ENCODE data around the gene CCZ1B.
"Not testable (repeated sequence)": the region's sequence is repeated elsewhere in the genome, so short reads cannot be mapped to it uniquely, and the experiment has no call there.

The CCZ1B gene

GRCh38 chr7:6826151-6826550, at the start of gene CCZ1B:
Gene CCZ1B, minus strand, starts transcription at chr7:6826275. Its CDS starts 78 bp downstream, at chr7:6826197.
- DNase-seq, result peak; percentile 83

DNA sequence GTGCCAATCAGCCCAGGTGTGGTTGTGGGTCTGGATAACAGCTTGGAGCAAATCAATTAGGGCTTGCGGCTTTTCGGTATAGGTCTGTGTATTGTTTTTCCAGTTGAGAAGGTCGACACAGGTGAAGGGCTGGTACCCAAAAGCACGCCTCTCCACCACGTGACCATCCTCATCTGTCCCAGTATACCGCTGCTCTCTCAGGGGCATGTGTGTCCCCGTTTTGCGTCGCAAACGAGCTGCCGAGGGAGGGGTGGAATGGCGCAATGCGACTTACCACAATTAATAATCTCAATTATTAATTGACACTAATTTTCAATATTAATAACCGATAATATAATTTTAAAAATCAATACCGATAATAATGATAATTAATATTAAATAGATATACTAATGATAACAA, 48.9 kb upstream of the CCZ1B start:
- DNase-seq, result not testable (repeated sequence)

GRCh38 chr7:6872246-6872945, 46.3 kb upstream of the CCZ1B start:
- not testable (repeated sequence) for DNase-seq

GRCh38 chr7:6871421-6872144, 45.5 kb upstream of the CCZ1B start:
- peak; percentile 15 for DNase-seq

- DNase-seq, result not testable (repeated sequence)
Observed at GRCh38 chr7:6864751-6865150, 38.7 kb upstream of the CCZ1B start.

- not testable (repeated sequence) for DNase-seq
Observed at GRCh38 chr7:6864188-6864587, 38.1 kb upstream of the CCZ1B start.

DNA sequence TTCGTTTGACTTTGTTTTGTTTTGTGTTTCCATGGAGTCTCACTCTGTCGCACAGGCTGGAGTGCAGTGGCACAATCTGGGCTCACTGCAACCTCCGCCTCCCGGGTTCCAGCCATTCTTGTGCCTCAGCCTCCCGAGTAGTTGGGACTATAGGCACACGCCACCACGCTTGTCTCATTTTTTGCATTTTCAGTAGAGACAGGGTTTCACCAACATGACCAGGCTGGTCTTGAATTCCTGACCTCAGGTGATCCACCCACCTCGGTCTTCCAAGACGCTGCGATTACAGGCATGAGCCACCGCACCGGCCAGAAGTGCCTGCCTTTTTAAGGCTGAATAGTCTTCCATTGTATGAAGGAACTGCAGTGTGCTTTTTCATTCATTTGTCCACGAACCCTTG, 36.8 kb upstream of the CCZ1B start:
- not testable (repeated sequence) for DNase-seq

DNA sequence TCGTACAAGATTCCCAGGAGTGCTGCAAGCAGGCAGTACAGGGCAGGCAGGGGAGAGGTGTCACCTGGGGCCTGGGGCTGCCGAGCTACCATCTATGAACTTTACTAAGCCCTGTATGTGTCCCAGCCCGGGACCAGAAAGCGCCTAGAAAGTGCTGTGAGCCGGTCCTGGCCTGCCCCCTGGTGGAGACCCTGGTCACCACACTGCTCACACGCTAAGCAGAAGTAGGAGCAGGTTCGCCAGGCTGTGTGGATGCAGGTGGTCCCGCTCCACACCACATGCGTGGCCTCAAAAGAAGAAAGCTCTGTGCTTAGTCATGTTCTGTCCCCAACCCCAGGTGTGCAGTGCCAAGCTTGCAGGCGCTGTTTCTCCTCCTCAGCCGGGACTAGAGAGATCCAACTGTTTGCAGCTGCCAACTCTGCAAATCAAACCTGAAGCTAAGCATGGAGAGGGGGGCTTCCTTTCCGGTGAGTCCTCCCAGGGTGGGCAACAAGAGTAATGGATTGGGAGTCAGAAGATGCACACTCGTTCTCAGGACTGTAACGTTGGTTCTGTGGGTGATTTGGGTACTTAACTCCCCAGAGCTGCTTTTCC, 31.7 kb upstream of the CCZ1B start:
- peak; percentile 79 for DNase-seq

DNA sequence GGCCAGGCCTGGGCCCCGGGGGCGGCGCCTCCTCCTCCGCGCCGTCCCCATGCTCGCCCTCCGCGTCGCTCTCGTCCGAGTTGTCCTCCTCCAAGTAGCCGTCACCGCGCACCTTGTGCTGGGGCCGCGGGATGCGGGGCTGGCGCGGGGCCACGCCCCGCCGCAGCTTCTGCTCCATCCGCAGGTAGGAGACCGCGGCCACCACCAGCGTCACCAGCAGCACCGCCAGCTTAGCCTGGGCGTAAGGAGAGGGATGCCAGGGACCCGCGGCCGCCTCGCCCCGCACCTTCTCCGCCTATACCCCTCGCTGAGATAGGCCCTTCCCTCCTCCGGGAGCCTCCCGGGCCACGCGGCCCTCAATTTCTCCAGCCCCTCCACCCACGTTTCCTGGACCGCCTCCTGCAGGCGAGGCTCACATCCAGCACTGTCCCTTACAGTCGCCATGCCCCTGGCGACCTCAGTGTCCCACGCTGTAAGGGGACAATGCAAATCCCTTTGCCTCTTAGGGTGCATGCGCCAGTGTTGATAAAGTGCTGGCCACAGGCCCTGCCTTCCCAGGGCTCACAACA, 29.6 kb upstream of the CCZ1B start:
- DNase-seq, result not testable (repeated sequence)

DNA sequence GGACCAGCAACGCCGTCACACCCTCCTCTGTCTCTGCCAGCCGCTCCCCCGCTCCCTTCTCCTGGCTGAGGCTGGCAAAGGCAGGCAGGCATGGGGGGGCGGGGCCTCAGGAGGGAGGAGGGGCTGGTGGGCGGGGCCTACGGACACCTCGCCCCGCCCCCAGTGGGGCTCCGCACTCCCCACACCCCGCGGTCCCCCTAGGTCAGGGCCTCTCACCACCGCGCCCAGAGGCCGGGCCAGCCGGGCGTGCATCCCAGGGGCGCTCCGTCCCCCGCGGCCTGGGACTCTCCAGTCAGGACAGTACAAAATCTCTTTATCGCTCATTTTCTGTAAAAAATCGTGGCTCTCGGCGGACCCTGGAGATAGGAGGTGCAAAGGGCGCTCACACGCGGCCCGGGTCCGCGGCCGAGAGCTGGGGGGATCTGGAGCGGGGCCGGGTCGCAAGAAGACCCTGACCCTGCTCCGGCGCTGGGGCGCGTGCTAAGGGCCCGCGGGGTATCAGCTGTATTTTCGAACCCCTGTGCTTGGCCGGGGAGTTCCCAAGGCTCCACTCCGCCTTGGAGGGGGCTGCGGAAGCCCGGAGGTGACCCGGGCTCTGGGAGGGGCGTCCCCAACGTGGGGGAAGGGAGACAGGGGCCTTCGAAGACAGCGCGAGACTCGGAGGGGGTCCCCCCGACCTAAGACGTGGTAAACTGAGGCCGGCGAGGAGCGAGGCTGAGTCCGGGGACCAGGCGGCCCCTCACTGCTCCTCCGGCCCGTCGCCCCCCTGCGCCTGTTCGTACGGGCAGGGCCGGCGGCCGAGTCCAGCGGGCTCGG, 28.9 kb upstream of the CCZ1B start:
- not testable (repeated sequence) for DNase-seq

DNA sequence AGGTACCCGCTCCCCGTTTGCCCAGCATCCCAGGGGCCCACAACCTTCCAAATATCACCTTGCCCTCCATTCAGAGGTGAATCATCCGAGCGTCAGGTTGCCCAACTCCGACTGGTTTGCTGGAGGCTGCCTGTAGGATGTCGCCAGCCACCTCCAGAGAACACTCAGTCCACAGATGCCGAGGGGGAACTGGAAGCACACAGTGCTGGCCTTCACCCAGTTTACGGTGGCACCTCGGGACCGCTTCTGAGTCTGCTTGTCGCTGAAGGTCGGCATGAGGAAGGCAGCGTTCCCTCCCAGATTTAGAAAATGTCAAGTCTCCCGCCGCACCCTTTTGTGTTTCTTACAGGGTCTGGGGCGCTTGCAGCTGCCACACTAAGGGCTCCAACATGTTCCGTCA, 27.6 kb upstream of the CCZ1B start:
- not testable (repeated sequence) for DNase-seq

DNA sequence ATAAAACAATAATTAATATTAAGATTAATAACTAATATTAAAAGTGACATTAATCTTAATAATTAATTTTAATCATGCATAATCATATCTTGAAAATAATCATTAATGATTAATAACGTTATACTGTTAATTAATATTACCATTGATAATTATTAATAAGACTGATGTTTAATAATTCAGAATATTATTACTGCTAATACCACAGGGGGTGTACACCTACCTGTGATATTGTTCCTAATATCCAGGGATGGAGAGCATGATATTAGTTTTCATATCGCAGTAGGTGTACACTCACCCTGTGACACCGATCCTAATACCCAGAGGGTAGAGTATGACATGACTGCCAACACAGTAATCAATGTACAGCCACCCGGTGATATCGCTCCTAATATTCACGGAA, 23.1 kb upstream of the CCZ1B start:
- not testable (repeated sequence) for DNase-seq

DNA sequence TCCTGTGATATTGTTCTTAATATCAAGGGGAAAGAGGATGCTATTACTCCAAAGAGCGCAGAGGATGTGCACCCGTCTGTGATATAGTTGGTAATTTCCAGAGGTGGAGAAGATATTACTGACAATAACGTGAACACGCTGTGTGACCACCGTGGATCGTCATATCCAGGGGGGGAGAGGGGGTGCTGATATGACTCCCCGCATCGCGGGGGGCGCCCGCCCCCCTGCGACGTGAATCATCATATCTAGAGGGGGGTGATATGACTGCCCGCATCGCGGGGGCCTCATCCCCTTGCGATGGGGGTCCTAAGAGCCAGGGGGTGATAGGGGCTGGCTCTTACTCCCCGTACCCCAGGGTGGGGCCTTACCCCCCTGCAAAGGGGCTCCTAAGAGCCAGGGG, 21.7 kb upstream of the CCZ1B start:
- not testable (repeated sequence) for DNase-seq

DNA sequence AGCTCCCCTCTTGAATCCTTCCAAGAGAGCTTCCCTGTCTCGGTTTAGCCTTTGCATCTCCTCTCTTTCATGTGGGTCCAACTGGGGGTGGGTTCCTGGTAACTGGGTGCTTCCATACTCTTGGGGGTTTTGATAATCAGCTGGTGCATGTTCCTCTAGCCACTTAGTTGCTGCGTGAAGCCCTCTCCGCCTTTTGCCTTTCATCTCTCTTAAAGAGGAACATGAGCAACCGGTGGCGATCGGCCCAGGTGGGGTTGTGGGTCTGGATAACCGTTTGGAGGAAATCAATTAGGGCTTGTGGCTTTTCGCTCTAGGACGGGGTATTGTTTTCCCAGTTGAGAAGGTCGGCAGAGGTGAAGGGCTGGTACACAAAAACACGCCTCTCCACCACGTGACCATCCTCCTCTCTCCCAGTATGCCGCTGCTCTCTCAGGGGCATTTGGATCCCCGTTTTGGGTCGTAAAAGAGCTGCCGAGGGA, 19.9 kb upstream of the CCZ1B start:
- not testable (repeated sequence) for DNase-seq

GRCh38 chr7:6843654-6844053, 17.6 kb upstream of the CCZ1B start:
- not testable (repeated sequence) for DNase-seq

DNA sequence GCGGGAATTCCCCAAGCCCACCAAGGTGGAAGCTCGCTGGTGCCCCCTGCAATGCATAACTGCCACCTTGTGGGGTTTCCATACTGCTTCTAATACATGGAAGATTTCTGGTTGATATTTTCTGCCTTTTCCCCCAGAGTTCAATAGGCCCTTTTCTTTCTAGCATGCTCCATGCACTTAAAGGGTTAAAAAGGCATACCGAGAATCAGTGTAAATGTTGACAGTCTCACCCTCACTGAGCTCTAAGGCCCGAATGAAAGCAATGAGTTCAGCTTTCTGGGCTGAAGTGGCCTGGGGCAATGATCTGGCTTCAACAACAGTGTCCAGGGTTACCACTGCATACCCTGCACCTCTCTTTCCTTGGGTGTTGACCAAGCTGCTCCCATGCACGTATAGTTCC, 17.0 kb upstream of the CCZ1B start:
- DNase-seq, result not testable (repeated sequence)

GRCh38 chr7:6842278-6842921, 16.3 kb upstream of the CCZ1B start:
- DNase-seq, result not testable (repeated sequence)

DNA sequence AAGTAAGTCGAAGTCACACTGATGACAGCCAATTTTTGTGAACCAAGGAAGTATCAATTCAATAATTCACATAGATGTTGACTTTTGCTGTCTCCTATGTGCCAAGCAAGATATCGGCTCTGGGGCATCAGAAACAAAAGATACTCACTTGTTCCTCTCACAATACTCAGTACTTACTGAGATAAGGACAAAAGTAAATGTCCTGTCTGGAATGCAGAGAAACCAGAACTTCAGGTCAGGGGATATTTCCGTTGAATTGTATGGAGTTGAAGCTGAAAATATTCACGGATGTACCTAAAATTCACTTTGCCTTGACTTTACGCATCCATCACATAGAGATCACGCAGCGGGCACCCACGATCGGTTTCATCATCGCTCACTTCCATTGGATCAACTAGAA, 11.0 kb upstream of the CCZ1B start:
- not testable (repeated sequence) for DNase-seq

DNA sequence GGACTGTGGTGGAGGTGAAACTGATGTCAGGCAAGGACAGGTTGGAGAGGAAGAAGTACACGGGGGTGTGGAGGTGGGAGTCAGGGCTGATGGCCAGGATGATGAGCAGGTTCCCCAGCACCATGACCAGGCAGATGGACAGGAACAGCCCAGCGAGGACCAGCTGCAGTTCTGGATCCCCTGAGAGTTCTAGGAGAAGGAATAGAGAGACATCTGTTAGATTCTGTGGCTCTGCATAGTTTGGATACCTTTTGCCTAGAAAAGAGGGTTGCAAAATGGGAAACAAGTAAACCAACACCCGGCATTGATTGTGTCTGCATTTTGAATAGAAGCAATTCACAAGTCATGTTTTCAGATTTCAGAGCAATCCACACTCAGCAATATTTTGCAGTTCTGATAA, 9.4 kb upstream of the CCZ1B start:
- DNase-seq, result not testable (repeated sequence)

DNA sequence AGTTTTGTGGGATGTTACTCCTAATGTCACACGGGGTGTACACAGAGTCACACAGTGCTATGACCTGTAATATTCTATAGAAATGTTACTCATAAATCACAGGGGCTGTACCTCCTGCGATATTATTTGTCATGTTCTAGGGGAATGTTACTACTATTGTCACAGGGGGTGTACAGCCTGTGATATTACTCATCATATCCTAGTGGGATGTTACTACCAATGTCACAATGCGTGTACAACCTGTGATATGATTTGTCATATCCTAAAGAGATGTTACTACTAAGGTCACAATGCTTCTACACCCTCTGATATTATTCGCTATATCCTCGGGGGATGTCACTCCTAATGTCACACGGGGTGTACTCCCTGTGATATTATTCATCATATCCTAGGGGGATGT, 7.6 kb upstream of the CCZ1B start:
- no peak for DNase-seq

DNA sequence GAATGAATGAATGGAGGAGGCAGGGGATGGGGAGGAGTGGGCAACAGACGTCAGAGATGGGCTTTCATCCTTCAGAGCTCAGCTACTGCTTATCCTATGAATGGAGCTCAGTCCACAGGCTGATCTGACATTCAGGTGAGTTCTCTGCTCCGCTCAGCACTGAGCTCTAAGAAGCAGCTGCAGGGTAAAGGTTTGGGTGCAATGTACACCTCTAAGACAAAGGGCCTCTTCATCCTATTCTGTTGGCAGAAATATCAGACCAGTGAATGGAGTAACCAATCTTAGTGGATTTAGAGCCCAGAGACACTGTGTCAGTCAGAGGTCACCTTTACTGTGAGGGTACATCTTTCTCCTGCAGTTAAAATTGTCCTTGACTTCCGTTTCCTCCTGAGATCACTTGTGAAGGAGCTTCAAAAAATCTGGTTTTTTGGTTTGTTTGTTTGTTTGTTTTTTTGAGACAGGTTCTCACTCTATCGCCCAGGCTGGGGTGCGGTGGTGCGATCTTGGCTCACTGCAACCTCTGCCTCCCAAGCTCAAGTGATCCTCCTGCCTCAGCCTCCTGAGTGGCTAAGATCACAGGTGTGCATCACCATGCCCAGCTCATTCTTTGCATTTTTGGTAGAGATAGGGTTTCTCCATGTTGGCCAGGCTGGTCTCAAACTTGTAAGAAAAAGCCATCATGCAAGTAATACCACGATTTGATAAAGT, 5.1 kb upstream of the CCZ1B start:
- DNase-seq, result no peak
